ENCODE data around the gene TMEM132E.

DNA sequence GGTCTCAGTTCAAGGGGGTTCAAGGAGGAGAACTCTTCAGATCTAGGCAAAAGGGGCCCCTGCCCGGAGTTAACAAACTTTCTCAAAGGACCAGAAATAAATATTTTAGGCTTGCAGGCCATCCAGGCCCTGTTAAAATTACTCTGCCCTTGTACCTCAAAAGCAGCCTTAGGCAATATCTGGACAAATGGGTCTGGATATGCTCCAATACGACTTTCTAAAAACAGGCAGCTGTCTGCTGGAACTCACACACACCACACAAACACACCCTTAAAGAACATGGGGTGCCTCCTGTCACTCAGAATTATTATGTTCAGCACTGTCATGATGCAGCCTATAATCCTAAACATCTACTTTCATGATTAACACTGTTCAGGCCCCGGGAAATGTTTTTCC, 75.5 kb downstream of the TMEM132E start:
- TF ChIP-seq, protein P1, sequence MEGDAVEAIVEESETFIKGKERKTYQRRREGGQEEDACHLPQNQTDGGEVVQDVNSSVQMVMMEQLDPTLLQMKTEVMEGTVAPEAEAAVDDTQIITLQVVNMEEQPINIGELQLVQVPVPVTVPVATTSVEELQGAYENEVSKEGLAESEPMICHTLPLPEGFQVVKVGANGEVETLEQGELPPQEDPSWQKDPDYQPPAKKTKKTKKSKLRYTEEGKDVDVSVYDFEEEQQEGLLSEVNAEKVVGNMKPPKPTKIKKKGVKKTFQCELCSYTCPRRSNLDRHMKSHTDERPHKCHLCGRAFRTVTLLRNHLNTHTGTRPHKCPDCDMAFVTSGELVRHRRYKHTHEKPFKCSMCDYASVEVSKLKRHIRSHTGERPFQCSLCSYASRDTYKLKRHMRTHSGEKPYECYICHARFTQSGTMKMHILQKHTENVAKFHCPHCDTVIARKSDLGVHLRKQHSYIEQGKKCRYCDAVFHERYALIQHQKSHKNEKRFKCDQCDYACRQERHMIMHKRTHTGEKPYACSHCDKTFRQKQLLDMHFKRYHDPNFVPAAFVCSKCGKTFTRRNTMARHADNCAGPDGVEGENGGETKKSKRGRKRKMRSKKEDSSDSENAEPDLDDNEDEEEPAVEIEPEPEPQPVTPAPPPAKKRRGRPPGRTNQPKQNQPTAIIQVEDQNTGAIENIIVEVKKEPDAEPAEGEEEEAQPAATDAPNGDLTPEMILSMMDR (IDR thresholded peaks at IDR 0.05): no peak
- TF ChIP-seq POLR2A (IDR thresholded peaks at IDR 0.05): no peak
